Smooth muscle cell of the coronary artery (primary cell): ENCODE data around the gene ZDHHC11B. TPM values are rescaled to one million over a fixed set of nuclear protein-coding genes. Genes with fewer than 3 reads are reported as not detected.

Experiments
- total RNA-seq: library from RNA; depleted of rRNA; stranded (reverse); fragments of >200 nt; gene quantifications from 2 replicates; pipeline ENCODE4 v1.2.3, GENCODE V29; 2014; ENCODE audit warnings: low replicate concordance

The ZDHHC11B gene, protein sequence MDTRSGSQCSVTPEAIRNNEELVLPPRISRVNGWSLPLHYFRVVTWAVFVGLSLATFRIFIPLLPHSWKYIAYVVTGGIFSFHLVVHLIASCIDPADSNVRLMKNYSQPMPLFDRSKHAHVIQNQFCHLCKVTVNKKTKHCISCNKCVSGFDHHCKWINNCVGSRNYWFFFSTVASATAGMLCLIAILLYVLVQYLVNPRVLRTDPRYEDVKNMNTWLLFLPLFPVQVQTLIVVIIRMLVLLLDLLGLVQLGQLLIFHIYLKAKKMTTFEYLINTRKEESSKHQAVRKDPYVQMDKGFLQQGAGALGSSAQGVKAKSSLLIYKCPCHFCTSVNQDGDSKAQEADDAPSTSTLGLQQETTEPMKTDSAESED
- total RNA-seq = 0.12 TPM in 1 of 2 replicates, not detected in the other

DNA sequence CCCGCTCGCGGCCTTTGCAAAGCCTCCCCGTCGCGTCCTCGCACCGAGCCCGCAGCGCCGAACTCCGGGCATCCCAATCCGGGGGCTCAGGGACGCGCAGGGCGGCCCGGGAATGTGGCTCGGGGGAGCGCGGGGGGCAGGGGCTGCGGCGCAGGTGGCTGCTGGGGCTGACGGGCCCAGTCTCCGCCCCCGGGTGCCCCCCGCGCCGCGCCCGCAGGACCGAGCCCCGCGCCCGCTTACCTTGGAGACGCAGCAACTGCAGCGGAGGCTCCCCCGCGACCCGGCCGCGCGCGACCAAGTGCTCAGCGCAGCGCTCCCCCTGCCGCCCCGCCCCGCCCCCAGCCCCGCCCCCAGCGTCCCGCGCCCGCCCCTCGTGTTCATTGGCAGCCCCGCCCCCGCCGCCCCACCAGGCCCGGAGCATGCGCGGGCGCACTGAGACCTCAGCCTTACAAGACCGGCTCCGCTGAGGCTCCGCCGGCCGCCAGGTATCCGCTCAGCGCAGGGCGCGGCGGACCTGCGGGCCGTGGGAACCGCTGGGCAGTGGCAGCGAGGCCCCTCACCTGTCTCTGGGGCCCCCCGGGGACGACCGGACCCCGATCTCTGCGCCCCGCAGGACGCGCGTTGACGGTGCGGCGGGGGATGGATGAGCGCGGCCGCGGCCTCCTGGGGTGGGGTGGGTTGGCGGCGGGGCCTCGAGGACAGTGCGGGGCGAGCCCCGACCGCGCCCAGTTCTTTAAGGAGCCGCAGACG, at the start of gene ZDHHC11B:
Gene ZDHHC11B, minus strand, starts transcription at position 302 of the 750 bp plus-strand sequence. CDS start 17,810 bp downstream, outside the sequence.

DNA sequence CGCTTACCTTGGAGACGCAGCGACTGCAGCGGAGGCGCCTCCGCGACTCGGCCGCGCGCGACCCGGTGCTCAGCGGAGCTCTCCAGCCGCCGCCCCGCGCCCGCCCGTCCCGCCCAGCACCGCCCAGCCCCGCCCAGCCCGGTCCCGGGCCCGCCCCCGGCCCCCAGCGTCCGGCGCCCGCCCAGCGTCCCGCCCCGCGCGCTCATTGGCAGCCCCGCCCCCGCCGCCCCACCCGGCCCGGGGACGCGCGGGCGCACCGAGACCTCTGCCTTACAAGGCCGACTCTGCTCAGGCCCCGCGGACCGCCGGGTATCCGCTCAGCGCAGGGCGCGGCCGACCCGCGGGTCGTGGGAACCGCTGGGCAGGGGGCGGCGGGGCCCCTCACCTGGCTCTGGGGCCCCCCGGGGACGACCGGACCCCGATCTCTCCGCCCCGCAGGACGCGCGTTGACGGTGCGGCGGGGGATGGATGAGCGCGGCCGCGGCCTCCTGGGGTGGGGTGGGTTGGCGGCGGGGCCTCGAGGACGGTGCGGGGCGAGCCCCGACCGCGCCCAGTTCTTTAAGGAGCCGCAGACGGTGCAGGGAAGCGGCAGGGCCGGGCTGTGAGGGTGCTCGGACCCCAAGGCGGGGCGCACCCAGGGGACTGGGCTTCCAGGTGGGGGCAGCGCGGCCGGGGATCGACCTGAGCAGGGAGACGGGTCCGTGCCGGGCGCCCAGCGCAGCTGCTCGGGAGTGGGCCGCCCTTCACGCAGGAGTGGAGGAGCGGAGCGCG, 91.1 kb downstream of the ZDHHC11B start, which contains the start of gene TPPP:
Gene TPPP, minus strand, starts transcription at position 82 of the 771 bp plus-strand sequence. CDS start 15,292 bp downstream, outside the sequence.

Other genes with a start within 250 kb of the ZDHHC11B start
- gene CEP72, start 172.4 kb downstream of the ZDHHC11B start, total RNA-seq = 0.82 and 1.7 TPM in 2 replicates
- under 0.01 and 0.38 TPM in 2 replicates for gene TPPP, start 91.4 kb downstream of the ZDHHC11B start, total RNA-seq
- gene ZDHHC11, start 66.3 kb upstream of the ZDHHC11B start, total RNA-seq = 0.94 and 1.3 TPM in 2 replicates
- 38.9 and 46.9 TPM in 2 replicates for gene BRD9, start 108.1 kb upstream of the ZDHHC11B start, total RNA-seq
- 1.1 and 10.8 TPM in 2 replicates for gene TRIP13, start 108.2 kb upstream of the ZDHHC11B start, total RNA-seq
- 0.70 and 12.5 TPM in 2 replicates for gene NKD2, start 224.1 kb upstream of the ZDHHC11B start, total RNA-seq